HEK293 (cell line): ENCODE data around the gene PKP3.

Source experiments
- CTCF ChIP-seq: fragments of 450-650 bp; formaldehyde crosslinking; IDR thresholded peaks from 2 replicates; pipeline ENCODE4 v1.5.1; 2016; ENCODE audit warnings: missing biosample characterization, missing genetic modification characterization
- ZNF600 ChIP-seq: fragments of 450-650 bp; formaldehyde crosslinking; IDR thresholded peaks from 2 replicates; pipeline ENCODE4 v1.5.1; 2016; ENCODE audit warnings: missing biosample characterization, missing genetic modification characterization

GRCh38 chr11:417652-418342 is 23.8 kb downstream of the PKP3 start:
- TF ChIP-seq CTCF = no peak
- no peak for TF ChIP-seq ZNF600 (tag by site-specific recombination)
